ENCODE results near the gene MVP.

- TF ChIP-seq CTCF (IDR thresholded peaks at IDR 0.05 in 4 of 5, conservative IDR thresholded peaks at IDR 0.05 in 1 of 5) (no peak), POLR2A (IDR thresholded peaks at IDR 0.05) (no peak)
Observed at GRCh38 chr16:29811896-29812665, 8.2 kb upstream of the MVP start, which contains the start of gene PRRT2.
